Peyer's patch (tissue), 4 donors: ENCODE results near the gene GALNT17. TPM values are rescaled to one million over a fixed set of nuclear protein-coding genes. Genes with fewer than 3 reads are reported as not detected.

Experiments
- DNase-seq, 3 donors: peaks; one replicate each; pipeline ENCODE4 v3.0.0-alpha.2; 2017 to 2019
- H3K27ac ChIP-seq, 4 donors: fragments of 200-600 bp; sonication (generic); one replicate each; pipeline ENCODE4 v1.5.1; 2016 to 2019
- H3K27me3 ChIP-seq, 2 donors: fragments of 200-600 bp; sonication (generic); one replicate each; pipeline ENCODE4 v1.5.1; 2019
- H3K36me3 ChIP-seq, 3 donors: fragments of 200-600 bp; sonication (generic); one replicate each; pipeline ENCODE4 v1.5.1; 2016 to 2019
- H3K4me1 ChIP-seq, 4 donors: fragments of 200-600 bp; sonication (generic); one replicate each; pipeline ENCODE4 v1.5.1; 2016 to 2019
- H3K4me3 ChIP-seq, 4 donors: fragments of 200-600 bp; sonication (generic); 1 replicate in 3 of 4; 2 replicates in 1 of 4; pipeline ENCODE4 v1.5.1; 2016 to 2019; ENCODE audit warnings: mild to moderate bottlenecking in 1 of 4
- H3K9me3 ChIP-seq, 4 donors: fragments of 200-600 bp; sonication (generic); one replicate each; pipeline ENCODE4 v1.5.1; 2016 to 2019; ENCODE audit warnings: mild to moderate bottlenecking in 1 of 4
- POLR2A ChIP-seq, 2 donors: fragments of 450-650 bp; IDR thresholded peaks; one replicate each; pipeline ENCODE4 v1.5.1; 2017; ENCODE audit warnings: antibody characterized with exemption in 2 of 2, mild to moderate bottlenecking in 2 of 2, moderate library complexity in 2 of 2
- total RNA-seq, 4 donors: library from RNA; depleted of rRNA; stranded (reverse); fragments of >200 nt; gene quantifications; one replicate each; pipeline ENCODE4 v1.1.0, GENCODE V29; 2016
- TF ChIP-seq, protein P1 (sequence below), 6 experiments: fragments of 450-650 bp in 4 of 6; fragments of 200-600 bp in 2 of 6; sonication (generic) in 1 of 6; IDR thresholded peaks; one replicate each; pipeline ENCODE4 v1.5.1; 2017 to 2019; ENCODE audit warnings: antibody characterized with exemption in 6 of 6, mild to moderate bottlenecking in 3 of 6, moderate library complexity in 1 of 6

The GALNT17 gene
- total RNA-seq, 4 donors from 2014 or later = 0.88 to 17.3 (median 2.3) TPM

DNA sequence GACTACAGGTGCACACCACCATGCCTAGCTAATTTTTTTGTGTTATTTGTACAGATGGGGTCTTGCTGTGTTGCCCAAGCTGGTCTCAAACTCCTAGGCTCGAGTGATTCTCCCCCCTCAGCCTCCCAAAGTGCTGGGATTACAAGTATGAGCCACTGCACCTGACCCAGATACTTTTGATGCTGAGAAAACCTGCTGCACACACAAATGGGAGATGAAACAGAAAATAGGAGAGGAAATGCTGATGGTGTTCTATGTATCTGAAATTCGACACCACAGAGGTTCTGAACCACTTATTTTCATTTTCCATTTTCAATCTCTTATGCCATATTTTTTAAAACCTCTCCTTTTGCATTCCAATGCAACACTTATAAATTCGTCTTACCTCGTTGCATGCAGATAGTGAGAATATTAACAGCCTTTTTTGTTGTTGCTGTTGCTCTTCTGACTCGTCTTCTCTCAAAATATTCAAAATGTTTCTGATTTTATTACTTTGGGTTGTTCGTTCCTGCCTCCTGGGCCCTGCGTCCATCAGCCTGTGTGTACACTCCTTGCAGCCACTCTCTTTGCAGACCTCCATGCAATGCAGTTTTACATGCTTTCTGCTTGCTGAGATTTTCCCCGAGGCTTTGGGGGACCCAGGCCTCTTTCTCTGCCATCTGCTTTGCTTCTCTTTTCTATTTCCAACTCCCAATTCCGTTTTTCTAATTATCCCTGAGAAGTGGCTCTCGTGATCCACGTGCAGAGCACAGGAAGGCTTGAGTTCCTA is 556.1 kb downstream of the GALNT17 start:
- Histone ChIP-seq H3K27ac (no peak overlapping the region), H3K4me3 (no peak overlapping the region), H3K4me1 (no peaks in the 10 kb centered on the region), H3K36me3 (no peaks in the 10 kb centered on the region), H3K27me3 (no peaks in the 10 kb centered on the region), H3K9me3 (no peaks in the 10 kb centered on the region)
- DNase-seq = no peak
- TF ChIP-seq POLR2A (IDR thresholded peaks at IDR 0.05) = no peak
- TF ChIP-seq, protein P1, sequence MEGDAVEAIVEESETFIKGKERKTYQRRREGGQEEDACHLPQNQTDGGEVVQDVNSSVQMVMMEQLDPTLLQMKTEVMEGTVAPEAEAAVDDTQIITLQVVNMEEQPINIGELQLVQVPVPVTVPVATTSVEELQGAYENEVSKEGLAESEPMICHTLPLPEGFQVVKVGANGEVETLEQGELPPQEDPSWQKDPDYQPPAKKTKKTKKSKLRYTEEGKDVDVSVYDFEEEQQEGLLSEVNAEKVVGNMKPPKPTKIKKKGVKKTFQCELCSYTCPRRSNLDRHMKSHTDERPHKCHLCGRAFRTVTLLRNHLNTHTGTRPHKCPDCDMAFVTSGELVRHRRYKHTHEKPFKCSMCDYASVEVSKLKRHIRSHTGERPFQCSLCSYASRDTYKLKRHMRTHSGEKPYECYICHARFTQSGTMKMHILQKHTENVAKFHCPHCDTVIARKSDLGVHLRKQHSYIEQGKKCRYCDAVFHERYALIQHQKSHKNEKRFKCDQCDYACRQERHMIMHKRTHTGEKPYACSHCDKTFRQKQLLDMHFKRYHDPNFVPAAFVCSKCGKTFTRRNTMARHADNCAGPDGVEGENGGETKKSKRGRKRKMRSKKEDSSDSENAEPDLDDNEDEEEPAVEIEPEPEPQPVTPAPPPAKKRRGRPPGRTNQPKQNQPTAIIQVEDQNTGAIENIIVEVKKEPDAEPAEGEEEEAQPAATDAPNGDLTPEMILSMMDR (IDR thresholded peaks at IDR 0.05) = no peak

DNA sequence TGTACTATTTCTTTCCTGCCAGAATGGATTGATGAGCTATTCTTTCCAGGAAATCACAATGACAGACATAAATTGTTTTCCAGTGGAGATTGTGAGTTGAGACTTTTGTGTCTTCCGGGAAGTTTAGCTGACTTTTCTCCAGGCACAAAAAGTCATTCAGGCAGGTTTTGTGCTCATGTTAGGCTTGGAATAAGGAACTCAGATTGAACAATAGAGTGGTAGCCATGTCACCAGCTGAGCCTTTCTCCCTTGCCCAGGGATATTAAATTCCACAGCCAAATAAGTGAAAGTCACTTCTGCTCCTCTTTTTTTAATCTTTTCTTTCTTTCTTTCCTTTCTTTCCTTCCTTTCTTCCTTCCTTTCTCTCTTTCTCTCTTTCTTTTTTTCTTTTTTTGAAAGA is 559.6 kb downstream of the GALNT17 start:
- H3K4me3 ChIP-seq = no peak overlapping the region
- no peaks in the 10 kb centered on the region for H3K27me3 ChIP-seq
- H3K9me3 ChIP-seq = no peaks in the 10 kb centered on the region
- no peaks in the 10 kb centered on the region for H3K4me1 ChIP-seq
- DNase-seq = no peak
- H3K36me3 ChIP-seq = no peaks in the 10 kb centered on the region
- no peak for TF ChIP-seq POLR2A (IDR thresholded peaks at IDR 0.05)
- TF ChIP-seq, protein P1 (IDR thresholded peaks at IDR 0.05) = no peak
- H3K27ac ChIP-seq = no peak overlapping the region

DNA sequence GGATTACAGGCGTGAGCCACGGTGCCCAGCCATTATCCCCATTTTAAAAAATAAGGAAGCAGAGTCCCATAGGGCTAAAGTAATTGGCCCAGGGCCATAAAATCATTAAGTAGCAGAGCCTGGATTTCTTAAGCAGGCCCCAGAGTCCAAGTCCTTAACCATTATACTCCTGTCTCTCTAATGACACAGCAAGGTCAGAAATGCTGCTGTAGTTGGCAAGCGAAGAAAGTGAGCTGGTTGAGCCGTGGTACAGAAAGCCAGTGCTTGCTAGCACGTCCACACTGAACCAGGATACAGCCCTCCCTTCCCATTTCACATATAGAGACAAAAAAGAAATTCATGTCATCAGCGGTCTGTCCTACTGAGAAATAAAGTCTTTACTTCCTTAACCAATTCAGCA is 562.7 kb downstream of the GALNT17 start:
- TF ChIP-seq POLR2A (IDR thresholded peaks at IDR 0.05) = no peak
- TF ChIP-seq, protein P1 (IDR thresholded peaks at IDR 0.05) = no peak
- no peak overlapping the region for H3K27ac ChIP-seq
- no peak overlapping the region for H3K4me3 ChIP-seq
- no peak for DNase-seq
- no peaks in the 10 kb centered on the region for H3K4me1 ChIP-seq
- H3K27me3 ChIP-seq = no peaks in the 10 kb centered on the region
- H3K9me3 ChIP-seq = peaks cover 0 to 6% (median 0%) of the 10 kb centered on the region in 4 donors
- no peaks in the 10 kb centered on the region for H3K36me3 ChIP-seq

DNA sequence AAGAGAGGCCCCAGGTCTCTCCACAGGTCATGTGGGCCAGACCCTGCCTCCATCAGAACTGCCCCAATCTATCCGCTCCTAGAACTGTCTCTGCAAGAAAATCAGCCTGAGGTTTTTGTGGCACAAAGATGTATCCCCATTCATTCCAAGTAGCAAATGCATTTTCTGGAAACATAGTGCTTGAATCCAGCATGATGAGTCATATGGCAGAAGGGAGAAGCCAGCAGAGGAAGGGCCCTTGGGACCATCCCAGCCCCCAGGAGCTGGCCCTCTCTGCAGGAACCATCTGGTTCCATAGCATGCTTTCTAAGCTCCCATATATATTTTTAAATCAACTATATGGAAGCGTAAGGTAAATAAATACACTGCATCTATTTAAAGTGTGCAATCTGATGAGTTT is 563.2 kb downstream of the GALNT17 start:
- no peak for TF ChIP-seq POLR2A (IDR thresholded peaks at IDR 0.05)
- TF ChIP-seq, protein P1 (IDR thresholded peaks at IDR 0.05) = no peak
- H3K9me3 ChIP-seq = peaks cover 0 to 6% (median 0%) of the 10 kb centered on the region in 4 donors
- no peaks in the 10 kb centered on the region for H3K36me3 ChIP-seq
- no peaks in the 10 kb centered on the region for H3K27me3 ChIP-seq
- H3K4me1 ChIP-seq = no peaks in the 10 kb centered on the region
- H3K4me3 ChIP-seq = no peak overlapping the region
- DNase-seq = no peak
- H3K27ac ChIP-seq = no peak overlapping the region

DNA sequence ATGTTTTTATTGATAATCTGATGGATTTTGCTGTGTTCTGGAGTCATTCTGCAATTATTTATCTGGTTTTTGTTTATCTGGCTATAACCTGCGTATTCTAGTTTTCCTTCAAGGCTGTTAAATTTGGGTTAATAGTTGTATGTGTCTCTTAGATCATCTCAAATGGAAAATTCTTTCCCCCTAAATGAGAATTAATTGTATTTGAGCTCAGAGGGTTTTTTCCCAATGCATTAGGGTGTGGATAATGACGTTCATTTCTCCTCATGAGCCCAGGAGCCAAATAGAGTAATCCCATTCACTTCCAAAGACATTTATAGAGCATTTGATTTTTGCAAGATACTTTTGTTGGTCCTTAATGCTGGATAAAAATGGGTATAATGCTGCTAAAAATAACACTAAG is 564.6 kb downstream of the GALNT17 start:
- no peaks in the 10 kb centered on the region for H3K36me3 ChIP-seq
- H3K4me1 ChIP-seq = no peaks in the 10 kb centered on the region
- H3K27ac ChIP-seq = no peak overlapping the region
- DNase-seq = no peak
- TF ChIP-seq, protein P1 (IDR thresholded peaks at IDR 0.05) = no peak
- TF ChIP-seq POLR2A (IDR thresholded peaks at IDR 0.05) = no peak
- H3K27me3 ChIP-seq = no peaks in the 10 kb centered on the region
- H3K9me3 ChIP-seq = peaks cover 0 to 6% (median 0%) of the 10 kb centered on the region in 4 donors
- H3K4me3 ChIP-seq = no peak overlapping the region
